LNCAP (cell line): ENCODE data around the gene LDB3.

Source experiments
- TF ChIP-seq, protein P1 (sequence below): fragments of 450-650 bp; IDR thresholded peaks from 2 replicates; pipeline ENCODE4 v1.5.1; 2017; ENCODE audit warnings: mild to moderate bottlenecking

The LDB3 gene

DNA sequence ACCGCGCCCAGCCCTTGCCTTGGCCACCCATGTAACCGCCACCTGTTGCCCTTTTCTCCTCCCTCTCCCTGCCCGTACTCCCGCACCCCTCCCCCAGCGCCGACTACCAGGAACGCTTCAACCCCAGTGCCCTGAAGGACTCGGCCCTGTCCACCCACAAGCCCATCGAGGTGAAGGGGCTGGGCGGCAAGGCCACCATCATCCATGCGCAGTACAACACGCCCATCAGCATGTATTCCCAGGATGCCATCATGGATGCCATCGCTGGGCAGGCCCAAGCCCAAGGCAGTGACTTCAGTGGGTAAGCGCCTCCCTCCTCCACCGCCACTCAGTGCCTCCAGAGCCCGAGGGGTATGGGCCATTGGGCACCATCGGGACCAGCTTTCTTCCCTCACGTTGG lies 18.7 kb downstream of the LDB3 start:
- TF ChIP-seq, protein P1, sequence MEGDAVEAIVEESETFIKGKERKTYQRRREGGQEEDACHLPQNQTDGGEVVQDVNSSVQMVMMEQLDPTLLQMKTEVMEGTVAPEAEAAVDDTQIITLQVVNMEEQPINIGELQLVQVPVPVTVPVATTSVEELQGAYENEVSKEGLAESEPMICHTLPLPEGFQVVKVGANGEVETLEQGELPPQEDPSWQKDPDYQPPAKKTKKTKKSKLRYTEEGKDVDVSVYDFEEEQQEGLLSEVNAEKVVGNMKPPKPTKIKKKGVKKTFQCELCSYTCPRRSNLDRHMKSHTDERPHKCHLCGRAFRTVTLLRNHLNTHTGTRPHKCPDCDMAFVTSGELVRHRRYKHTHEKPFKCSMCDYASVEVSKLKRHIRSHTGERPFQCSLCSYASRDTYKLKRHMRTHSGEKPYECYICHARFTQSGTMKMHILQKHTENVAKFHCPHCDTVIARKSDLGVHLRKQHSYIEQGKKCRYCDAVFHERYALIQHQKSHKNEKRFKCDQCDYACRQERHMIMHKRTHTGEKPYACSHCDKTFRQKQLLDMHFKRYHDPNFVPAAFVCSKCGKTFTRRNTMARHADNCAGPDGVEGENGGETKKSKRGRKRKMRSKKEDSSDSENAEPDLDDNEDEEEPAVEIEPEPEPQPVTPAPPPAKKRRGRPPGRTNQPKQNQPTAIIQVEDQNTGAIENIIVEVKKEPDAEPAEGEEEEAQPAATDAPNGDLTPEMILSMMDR, result no peak

DNA sequence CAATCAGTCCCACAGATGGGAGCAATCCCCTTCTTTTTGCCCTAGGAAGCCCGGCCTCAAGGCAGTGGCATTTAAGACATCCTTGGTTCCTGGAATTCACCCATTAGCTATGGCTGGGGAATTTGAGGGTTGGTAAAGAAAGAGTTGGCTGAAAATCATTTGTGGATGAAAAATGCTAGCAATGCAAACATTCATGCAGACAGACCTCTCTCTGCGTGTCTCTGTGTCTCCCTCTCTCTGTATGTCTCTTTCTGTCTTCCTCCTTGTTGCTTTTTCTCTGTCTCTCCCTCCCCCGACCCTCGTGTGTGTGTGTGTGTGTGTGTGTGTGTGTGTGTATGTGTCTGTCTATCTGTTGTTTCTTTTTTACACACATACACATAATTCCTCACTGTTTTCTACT lies 19.4 kb downstream of the LDB3 start:
- TF ChIP-seq, protein P1, result no peak

DNA sequence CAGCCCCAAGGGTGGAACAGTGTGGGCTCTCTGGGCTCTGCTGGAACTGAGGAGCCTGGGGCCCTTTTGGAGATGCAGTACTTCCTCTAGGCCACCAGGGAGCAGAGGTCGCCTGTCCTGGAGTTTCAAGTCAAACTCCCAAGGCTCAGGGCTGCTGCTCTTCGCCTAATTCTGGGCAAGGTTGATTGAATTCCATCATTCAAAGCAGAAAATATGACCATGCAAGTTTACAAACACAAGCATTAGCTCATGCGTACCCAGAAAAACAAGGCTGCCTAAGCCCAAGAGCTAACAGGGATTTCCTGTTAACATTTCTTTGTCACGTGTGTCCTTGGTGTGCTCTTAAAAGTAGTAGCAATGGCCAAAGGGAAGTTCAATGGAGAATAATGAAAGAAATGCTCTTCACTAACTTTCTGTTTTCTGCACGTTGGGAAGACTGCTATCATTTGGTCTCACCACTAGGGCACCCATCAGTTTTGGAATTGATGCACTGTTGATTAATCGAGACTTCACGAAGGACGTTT lies 20.1 kb downstream of the LDB3 start:
- TF ChIP-seq, protein P1, result peak; percentile 64; the same call in 1 of the 2 replicates

DNA sequence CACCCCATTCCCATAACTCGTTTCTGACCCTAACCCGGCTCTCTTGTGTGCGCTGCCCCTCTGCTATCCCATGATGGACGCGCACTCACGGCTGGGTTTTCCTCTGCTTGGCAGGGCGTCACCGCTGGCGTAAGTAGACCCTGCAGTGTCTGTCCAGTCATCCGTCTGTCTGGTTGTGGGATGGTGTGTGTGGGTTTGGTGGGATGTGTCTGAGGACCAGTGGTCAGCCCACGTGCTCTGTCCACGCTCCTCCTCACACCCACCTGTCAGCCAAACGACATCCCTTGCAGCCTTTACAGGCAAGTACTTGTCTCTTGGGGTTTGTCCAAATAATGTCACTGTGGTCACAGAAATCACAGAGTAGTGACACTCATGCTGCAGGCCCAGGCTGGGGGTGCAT lies 20.8 kb downstream of the LDB3 start:
- TF ChIP-seq, protein P1, result no peak

DNA sequence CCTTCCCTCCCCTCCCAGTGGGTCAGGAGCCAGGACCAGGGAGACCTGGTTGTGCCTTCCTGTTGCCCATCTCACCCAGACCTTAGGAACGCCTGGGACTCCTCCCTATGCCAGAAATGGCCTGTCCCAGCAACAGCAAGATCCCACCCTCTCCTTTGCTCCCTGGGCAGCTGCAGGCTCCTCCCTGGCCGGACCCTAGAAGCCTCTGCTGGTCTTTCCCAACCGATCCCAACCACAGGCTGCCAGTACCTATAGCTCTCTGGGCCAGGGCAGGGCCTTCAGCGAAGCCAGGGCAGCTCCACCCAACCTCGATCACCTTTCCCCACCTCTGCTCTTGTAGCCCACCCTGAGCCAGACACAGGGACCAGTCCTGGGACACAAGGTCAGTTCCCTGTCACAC lies 21.9 kb downstream of the LDB3 start:
- TF ChIP-seq, protein P1, result no peak

DNA sequence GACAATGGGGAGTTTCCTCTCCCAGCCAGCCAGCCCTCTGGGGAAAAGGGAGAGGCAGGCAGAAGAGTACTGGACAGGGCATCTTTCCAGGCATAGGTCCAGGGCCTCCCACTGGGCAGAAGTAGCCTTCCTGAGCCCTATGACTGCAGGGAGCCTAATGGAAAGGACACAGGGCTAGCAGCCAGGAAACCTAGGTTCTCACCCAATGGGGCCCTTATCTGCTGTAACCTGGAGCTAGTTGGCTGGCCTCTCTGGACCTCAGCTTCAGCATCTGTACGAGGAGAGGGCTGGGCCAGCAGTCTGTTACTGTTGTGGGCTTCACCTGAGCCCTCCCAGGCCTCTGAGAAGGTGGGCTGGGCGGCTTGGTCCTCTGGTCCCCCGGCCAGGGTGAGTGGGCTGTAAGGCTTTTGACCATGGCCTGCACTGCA lies 22.4 kb downstream of the LDB3 start:
- TF ChIP-seq, protein P1, result no peak

DNA sequence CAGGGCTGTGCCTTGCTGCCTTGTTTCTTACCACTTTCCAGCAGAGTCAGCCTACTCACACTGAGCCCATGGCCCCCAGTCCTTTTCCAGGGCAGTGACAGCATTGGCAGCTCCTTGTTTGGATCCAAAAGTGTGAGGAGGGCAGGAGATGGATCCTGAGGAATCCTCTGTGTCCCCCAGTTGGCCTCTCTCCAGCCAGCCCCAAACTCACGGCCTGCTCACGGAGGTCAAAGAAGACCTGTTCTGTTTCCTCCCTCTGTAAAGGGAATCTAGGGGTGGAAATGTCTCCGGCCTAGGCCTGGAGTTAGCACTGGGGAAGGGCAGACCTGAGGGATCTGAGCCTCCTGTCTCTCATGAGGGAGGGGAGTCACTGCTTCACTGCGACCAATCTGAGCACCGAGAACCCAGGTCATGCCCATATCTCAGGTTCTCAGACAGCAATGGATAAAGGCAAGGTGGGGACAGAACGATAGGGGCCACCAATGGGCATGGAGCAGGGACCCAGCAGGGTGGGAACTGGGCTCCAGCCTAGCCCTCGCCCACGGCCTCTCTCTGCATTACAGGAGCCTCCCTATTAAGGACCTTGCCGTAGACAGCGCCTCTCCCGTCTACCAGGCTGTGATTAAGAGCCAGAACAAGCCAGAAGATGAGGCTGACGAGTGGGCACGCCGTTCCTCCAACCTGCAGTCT lies 23.2 kb downstream of the LDB3 start:
- TF ChIP-seq, protein P1, result no peak
